ENCODE data around the gene NLRC3. TPM values are rescaled to one million over a fixed set of nuclear protein-coding genes. Genes with fewer than 3 reads are reported as not detected.

The NLRC3 gene
- total and polyA plus RNA-seq, 4 donors = 0.35 to 2.2 (median 1.0) TPM

GRCh38 chr16:3601614-3602319 lies 24.6 kb upstream of the NLRC3 start:
- Histone ChIP-seq H3K4me3 (ENCODE audit: low read depth in 1 of 3, low read length in 3 of 3) (no peak overlapping the region), H3K9me3 (ENCODE audit: control insufficient read depth in 4 of 4, low read length in 3 of 4) (peaks cover 0 to 3% (median 0%) of the 10 kb centered on the region in 4 donors), H3K9ac (ENCODE audit: low read depth in 1 of 2, low read length in 2 of 2) (no peak overlapping the region), H3K27ac (ENCODE audit: low read depth in 1 of 2, low read length in 2 of 2) (no peak overlapping the region), H3K36me3 (ENCODE audit: control insufficient read depth in 4 of 4, insufficient read depth in 3 of 4, low read depth in 1 of 4, low read length in 3 of 4) (peaks cover 2 to 8% (median 5%) of the 10 kb centered on the region in 4 donors), H3K4me1 (ENCODE audit: control insufficient read depth in 4 of 4, insufficient read depth in 4 of 4, low read length in 3 of 4) (no peaks in the 10 kb centered on the region), H3K27me3 (ENCODE audit: control insufficient read depth in 4 of 4, insufficient read depth in 4 of 4, low read length in 3 of 4) (no peaks in the 10 kb centered on the region)
- no peak for DNase-seq (ENCODE audit: low spot score)
- 94% methylated on average over 13 of the region's 13 CpGs for WGBS
- no peak for TF ChIP-seq HNF4A (conservative IDR thresholded peaks at IDR 0.05)

DNA sequence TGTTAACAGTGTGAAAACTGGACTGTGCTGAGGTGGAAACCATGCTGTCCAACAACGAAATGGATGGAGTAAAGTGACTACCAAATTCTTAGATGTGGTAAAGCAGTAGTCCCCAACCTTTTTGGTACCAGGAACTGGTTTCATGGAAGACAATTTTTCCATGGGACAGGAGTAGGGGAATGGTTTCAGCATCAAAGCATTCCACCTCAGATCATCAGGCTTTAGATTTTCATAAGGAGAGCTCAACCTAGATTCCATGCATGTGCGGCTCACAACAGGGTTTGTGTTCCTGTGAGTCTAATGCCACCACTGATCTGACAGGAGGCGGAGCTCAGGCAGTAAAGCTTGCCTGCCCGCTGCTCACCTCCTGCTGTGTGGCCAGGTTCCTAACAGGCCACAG lies 22.7 kb upstream of the NLRC3 start:
- H3K4me1 ChIP-seq (ENCODE audit: control insufficient read depth in 4 of 4, insufficient read depth in 4 of 4, low read length in 3 of 4) = no peaks in the 10 kb centered on the region
- no peak for DNase-seq (ENCODE audit: low spot score)
- no peaks in the 10 kb centered on the region for H3K27me3 ChIP-seq (ENCODE audit: control insufficient read depth in 4 of 4, insufficient read depth in 4 of 4, low read length in 3 of 4)
- no peak overlapping the region for H3K4me3 ChIP-seq (ENCODE audit: low read depth in 1 of 3, low read length in 3 of 3)
- WGBS = 97% methylated on average over 4 of the region's 4 CpGs
- TF ChIP-seq, protein P1, sequence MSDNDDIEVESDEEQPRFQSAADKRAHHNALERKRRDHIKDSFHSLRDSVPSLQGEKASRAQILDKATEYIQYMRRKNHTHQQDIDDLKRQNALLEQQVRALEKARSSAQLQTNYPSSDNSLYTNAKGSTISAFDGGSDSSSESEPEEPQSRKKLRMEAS (IDR thresholded peaks at IDR 0.05) = no peak
- TF ChIP-seq, protein P2, sequence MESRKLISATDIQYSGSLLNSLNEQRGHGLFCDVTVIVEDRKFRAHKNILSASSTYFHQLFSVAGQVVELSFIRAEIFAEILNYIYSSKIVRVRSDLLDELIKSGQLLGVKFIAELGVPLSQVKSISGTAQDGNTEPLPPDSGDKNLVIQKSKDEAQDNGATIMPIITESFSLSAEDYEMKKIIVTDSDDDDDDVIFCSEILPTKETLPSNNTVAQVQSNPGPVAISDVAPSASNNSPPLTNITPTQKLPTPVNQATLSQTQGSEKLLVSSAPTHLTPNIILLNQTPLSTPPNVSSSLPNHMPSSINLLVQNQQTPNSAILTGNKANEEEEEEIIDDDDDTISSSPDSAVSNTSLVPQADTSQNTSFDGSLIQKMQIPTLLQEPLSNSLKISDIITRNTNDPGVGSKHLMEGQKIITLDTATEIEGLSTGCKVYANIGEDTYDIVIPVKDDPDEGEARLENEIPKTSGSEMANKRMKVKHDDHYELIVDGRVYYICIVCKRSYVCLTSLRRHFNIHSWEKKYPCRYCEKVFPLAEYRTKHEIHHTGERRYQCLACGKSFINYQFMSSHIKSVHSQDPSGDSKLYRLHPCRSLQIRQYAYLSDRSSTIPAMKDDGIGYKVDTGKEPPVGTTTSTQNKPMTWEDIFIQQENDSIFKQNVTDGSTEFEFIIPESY (IDR thresholded peaks at IDR 0.05) = no peak
- TF ChIP-seq JUND (IDR thresholded peaks at IDR 0.05) (no peak), EGR1 (IDR thresholded peaks at IDR 0.05; ENCODE audit: low read depth in 2 of 2) (no peak), RXRA (IDR thresholded peaks at IDR 0.05) (no peak), YY1 (IDR thresholded peaks at IDR 0.05) (no peak), REST (IDR thresholded peaks at IDR 0.05) (no peak)
- H3K27ac ChIP-seq (ENCODE audit: low read depth in 1 of 2, low read length in 2 of 2) = no peak overlapping the region
- H3K9me3 ChIP-seq (ENCODE audit: control insufficient read depth in 4 of 4, low read length in 3 of 4) = peaks cover 0 to 3% (median 0%) of the 10 kb centered on the region in 4 donors
- no peak overlapping the region for H3K9ac ChIP-seq (ENCODE audit: low read depth in 1 of 2, low read length in 2 of 2)
- peaks cover 0 to 8% (median 5%) of the 10 kb centered on the region in 4 donors for H3K36me3 ChIP-seq (ENCODE audit: control insufficient read depth in 4 of 4, insufficient read depth in 3 of 4, low read depth in 1 of 4, low read length in 3 of 4)

GRCh38 chr16:3599121-3599520 lies 21.9 kb upstream of the NLRC3 start:
- Histone ChIP-seq H3K9ac (ENCODE audit: low read depth in 1 of 2, low read length in 2 of 2) (no peak overlapping the region), H3K27ac (ENCODE audit: low read depth in 1 of 2, low read length in 2 of 2) (no peak overlapping the region), H3K27me3 (ENCODE audit: control insufficient read depth in 4 of 4, insufficient read depth in 4 of 4, low read length in 3 of 4) (no peaks in the 10 kb centered on the region), H3K4me3 (ENCODE audit: low read depth in 1 of 3, low read length in 3 of 3) (no peak overlapping the region), H3K36me3 (ENCODE audit: control insufficient read depth in 4 of 4, insufficient read depth in 3 of 4, low read depth in 1 of 4, low read length in 3 of 4) (peaks cover 0 to 8% (median 5%) of the 10 kb centered on the region in 4 donors), H3K4me1 (ENCODE audit: control insufficient read depth in 4 of 4, insufficient read depth in 4 of 4, low read length in 3 of 4) (no peaks in the 10 kb centered on the region), H3K9me3 (ENCODE audit: control insufficient read depth in 4 of 4, low read length in 3 of 4) (peaks cover 0 to 3% (median 0%) of the 10 kb centered on the region in 4 donors)
- TF ChIP-seq RXRA (IDR thresholded peaks at IDR 0.05) (no peak), CTCF (IDR thresholded peaks at IDR 0.05; ENCODE audit: low read depth, low read length, missing input control) (no peak), TAF1 (conservative IDR thresholded peaks at IDR 0.05) (no peak), NR2F2 (IDR thresholded peaks at IDR 0.05) (no peak), FOXA2 (IDR thresholded peaks at IDR 0.05) (no peak), HNF4G (IDR thresholded peaks at IDR 0.05) (no peak), YY1 (IDR thresholded peaks at IDR 0.05) (no peak), HNF4A (conservative IDR thresholded peaks at IDR 0.05) (no peak), GABPA (IDR thresholded peaks at IDR 0.05 in 1 of 2, conservative IDR thresholded peaks at IDR 0.05 in 1 of 2) (no peak), JUND (IDR thresholded peaks at IDR 0.05) (no peak), SP1 (IDR thresholded peaks at IDR 0.05) (no peak)
- TF ChIP-seq, protein P1 (IDR thresholded peaks at IDR 0.05) = no peak
- 76% methylated on average over 8 of the region's 8 CpGs for WGBS
- DNase-seq (ENCODE audit: low spot score) = no peak
